GM21717 (cell line): ENCODE results near the gene LRCOL1.
"Not testable (repeated sequence)": the region's sequence is repeated elsewhere in the genome, so short reads cannot be mapped to it uniquely, and the experiment has no call there.

Experiments used
- ATAC-seq: cut with Tn5 transposase; IDR thresholded peaks from one replicate; pipeline ENCODE4 v1.9.1; 2021; ENCODE audit warnings: mild to moderate bottlenecking, moderate library complexity; ENCODE audit not compliant: unreplicated experiment

LRCOL1 gene

DNA sequence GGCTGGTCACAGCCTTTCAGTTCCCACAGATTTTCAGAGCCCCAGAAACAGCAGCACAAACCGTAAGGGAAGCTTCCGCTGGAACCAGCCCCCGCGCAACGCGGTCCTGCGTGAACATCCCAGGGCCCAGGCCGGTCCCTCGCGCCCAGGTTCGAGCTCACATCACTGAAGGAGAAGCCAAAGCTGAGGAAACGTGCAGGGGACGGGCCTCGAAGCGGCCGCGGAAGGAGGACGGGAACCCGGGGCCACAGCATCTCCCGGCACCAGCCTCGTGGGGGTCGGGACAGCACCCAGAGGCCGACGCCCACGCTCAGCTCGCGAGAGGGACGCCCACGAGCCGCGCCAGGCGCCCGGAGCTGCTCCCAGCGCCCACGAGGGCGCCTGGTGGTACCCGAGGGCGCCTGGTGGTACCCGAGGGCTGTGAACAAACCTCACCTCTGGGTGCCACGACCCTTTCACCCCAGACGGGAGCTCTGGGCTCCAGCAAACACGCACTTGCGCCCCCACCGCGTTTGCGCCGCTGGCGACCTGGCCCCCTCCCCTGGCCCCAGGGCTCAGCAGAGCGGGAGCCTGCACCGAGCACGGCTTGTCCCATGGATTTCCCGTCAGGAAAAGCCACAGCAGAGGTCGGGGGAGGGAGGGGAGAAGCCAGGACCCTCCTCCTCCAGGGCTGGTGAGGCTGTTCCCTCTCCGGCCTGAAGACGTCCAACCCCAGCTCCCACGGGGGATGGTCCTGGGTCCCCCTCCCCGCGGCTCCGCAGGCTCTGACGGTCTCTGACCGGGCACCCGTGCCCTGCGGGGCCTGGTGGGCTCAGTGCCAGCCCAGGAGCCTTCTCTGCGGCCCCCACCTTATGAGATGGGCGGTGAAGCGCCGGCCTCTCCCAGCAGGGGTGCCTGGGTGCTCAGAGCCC, 6.9 kb downstream of the LRCOL1 start:
- no peak for ATAC-seq

DNA sequence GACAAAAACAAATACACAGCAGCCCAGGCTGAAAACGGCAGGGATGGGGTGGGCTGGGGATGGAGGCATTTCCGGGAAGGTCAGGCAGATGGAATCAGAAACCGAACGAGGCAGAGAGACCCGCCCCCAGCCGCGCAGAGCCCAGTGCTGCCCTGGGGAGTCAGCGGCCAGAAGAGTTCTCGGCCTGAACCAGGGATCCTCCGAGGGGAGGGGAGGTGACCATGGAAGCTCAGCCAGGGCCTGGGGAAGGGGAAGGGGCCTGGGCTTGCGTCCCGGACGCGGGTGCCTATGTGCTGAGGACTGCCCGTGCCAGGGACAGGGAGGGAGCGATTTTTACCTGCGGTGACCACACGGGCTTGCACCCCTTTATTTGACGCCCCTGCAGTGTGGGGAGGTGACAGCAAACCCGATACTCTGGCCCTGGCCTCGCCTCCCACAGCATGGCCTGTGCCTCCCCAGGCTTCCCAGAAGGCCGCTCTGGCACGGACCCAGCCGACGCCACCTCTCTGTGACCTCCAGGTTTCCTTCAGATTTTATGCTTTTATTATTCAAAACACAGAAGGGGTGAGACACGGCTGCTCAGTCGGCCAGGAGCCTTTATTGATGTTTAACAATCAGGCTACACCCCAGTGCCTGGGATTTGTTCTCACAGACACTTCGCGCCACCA, 7.7 kb downstream of the LRCOL1 start:
- no peak for ATAC-seq

GRCh38 chr12:132601171-132601883, 9.1 kb downstream of the LRCOL1 start:
- no peak for ATAC-seq

DNA sequence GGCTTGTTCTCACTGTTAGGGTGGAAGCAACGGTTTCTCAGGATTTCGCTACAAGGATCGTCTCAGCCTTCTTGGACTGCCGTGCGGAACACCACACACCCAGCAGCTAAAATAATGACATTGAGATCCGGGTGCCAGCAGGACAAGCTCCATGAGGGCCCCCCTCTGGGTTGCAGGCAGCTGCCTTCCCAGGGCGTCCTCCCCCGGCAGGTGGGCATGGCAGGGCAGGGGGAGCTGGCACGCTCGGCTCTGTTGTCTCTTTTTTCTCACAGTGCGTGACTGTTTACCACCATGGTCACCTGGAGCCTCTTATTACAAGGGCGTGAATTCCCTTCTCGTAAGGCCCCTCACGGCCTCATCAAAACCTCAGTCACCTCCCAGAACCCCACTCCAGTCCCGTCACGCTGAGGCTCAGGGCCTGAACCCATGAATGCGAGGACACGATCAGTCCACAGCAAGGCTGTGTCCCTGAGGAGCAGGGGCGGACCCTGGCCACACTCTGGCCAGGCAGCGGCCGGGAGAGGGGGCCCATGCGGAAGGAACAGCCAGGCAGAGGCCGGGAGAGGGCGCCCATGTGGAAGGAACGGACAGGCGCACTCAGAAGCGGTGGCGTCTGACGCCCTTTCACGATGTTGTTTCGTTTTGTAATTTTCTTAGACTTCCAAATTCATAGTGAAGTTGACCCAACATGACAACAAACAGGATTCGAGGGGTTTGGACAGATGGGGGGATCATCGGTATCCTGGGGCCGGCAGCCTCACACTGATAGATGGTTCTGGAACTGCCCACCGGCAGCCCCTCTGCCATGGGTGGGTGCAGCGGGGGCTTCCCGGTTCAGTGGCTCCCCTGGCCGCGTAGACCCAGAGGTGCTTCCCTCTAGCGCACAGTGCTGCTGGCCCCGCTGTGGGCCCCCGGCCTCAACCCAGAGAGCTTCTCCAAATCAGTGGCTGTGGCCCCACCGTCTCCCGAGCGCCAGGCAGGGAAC, 10.0 kb downstream of the LRCOL1 start:
- no peak for ATAC-seq

- not testable (repeated sequence) for ATAC-seq
Observed at GRCh38 chr12:132599502-132599901, 10.9 kb downstream of the LRCOL1 start.

DNA sequence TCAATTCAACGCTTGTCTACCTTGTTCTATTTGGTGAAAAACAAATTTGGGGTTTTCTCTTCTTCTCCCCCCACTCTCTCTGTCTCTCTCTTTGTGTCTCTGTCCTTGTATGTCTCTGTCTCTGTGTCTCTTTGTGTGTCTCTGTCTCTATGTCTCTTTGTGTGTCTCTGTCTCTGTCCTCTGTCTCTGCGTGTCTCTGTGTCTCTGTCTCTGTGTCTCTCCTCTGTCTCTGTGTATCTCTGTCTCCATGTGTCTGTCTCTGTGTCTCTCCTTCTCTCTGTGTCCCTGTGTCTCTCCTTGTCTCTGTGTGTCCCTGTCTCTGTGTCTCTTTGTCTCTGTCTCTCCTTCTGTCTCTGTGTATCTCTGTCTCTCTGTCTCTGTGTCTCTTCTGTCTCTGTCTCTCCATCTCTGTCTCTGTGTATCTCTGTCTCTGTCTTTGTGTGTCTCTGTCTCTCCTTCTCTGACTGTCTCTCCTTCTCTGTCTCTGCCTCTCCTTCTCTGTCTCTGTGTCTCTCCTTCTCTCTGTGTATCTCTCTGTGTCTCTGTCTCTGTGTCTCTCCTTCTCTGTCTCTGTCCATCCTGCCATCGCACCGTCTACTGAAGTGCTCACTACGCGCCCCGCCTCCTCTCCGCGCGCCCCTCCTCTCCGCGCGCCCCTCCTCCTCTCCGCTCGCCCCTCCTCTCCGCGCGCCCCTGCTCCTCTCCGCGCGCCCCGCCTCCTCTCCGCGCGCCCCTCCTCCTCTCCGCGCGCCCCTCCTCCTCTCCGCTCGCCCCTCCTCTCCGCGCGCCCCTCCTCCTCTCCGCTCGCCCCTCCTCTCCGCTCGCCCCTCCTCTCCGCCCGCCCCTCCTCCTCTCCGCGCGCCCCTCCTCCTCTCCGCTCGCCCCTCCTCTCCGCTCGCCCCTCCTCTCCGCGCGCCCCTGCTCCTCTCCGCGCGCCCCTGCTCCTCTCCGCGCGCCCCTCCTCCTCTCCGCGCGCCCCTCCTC, 12.8 kb downstream of the LRCOL1 start:
- ATAC-seq = no peak

DNA sequence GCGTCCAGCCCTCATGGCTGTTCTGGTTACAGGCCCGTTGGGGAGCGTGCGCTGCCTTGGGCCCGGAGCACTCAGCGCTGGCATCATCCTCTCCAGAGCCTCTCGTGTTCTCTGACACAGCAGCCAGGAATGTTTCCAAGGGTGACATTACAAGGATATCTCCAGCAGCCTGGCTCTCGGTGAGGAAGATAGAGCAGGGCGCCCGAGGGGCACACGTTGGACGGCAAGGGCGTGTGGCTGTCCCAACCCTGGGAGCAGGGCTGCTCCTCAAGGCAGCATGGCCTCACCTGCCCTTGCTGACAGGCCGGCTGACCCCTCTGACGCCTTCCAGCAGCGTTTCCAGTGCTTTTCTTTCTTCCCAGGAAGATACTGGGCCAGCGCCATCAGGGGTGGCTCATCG, 14.4 kb downstream of the LRCOL1 start:
- ATAC-seq = no peak

DNA sequence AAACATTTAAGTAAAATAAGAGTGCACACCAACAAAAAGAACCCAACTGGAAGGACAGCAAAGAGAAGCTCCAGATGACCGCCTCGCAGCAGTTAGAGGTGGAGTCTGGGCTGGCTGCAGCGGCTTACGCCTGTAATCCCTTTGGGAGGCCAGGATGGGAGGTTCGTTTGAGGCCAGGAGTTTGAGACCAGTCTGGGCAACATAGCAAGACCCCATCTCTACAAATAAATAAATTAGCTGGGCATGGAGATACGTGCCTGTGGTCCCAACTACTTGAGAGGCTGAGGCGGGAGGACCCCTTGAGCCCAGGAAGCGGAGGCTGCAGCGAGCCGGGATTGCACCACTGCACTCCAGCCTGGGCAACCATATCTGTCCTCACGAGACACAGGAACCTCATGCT, 15.2 kb downstream of the LRCOL1 start:
- no peak for ATAC-seq

DNA sequence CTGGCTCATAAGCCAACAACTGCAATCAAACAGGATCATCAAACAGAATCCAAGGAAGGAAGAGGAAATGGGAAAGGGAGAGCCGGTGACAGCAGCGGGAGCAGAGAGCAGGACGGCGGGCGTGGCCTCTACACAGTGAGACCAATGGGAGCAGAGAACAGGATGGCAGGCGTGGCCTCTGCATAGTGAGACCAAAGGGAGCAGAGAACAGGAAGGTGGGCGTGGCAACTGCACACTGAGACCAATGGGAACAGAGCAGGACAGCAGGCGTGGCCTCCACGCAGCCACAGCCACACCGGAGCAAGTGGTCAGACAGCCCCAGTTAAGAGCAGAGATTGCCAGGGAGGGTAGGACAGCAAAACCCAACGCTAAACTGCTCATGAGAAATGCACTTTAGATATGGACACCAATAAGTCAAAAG, 16.4 kb downstream of the LRCOL1 start:
- no peak for ATAC-seq

DNA sequence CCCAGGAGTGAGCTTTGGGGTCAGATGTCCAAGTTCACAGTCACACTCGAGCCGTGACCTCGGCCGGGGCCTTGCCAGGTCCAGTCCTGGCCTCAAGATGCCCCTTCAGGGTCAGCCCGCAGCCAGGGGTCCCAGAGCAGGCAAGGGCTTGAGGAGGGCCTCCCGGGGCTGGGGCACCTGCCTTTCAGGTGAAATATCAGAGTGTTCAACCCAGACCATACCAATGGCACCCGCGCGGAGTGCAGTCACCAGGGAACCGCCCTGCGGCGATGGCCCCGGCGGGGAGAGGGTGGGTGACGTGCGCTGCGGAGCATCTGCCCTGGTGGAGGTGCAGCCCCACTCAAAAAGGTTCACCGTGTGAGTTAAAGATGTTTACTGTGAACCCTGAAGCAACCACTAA, 16.9 kb downstream of the LRCOL1 start:
- no peak for ATAC-seq

- no peak for ATAC-seq
Observed at GRCh38 chr12:132593071-132593470, 17.3 kb downstream of the LRCOL1 start.

- no peak for ATAC-seq
Observed at GRCh38 chr12:132592282-132592970, 18.0 kb downstream of the LRCOL1 start.

DNA sequence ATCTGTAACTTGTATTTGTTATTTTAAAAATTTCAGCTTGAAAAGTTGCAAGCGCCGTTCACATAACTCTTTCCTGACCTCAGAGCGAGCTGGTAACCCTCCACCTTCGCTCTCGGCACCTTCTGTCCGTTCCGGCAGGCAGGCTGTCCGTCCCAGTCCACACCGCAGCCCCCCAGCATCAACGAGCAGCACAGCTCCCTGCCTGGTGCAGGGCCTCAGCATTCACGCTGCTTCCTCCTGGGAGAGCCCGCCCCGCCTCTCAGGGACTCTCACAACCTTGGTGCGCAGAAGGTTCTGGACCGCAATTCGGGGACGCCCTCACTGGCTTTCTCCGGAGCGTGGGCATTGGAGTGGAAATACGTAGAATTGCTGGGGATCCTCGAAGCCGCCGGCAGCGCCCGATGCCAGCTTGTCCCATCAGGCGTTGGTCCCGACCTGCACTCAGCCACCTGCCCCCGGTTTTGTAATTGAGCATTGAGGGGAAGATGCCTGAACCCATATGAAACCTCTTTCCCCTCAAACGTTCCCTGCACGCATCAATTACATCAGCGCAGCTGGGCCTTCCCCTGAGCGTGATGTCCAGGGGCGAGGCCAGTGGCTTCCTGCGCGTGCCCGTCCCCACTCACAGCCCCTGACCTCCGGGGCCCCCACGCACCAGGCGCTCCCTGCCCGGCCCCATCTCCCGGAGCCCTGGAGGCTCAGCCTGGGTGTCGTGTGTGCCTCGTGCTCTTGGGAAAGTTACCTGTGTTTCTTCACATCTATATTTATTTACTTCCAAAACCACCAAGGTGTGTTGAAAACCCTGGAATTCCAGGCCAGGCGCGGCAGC, 19.1 kb downstream of the LRCOL1 start:
- ATAC-seq = no peak

DNA sequence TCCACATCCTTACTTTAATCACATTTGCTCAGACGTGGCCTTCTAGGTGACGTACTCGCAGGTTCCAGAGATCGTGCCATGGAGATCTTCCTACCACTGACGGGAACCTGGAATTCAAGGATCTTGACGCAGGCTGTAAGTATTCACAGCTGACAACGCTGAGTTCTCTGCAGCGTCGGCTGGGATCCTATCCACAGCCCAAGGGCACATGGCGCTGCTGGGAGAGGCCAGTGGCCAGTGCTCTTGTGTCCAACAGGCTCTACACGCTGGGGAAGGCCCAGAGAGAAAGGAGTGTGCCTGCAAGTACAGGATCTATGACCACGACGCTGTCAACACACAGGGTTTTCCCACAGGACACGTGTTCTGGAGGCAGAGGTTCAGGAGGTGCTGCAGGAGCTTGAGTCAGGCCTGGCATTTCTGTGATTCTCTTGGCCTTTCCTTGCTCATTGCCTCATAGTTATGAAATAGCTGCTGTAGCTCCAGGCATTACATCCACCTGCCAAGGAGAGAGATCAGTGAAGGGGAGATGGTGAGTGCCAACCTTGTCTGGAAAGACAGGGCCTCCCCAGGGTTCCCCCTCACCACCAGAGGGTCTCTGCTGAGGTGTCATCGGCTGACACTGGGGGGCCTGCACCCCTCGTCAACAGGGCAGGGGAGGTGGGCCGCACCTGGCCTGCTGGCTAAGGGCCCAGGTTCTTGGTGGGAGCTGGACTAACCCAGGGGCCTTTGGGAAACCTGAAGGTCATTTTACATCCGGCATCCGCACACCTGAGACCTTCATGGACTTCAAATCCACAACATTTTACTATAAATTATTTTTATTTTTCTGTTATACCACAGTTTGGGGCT, 21.3 kb downstream of the LRCOL1 start:
- ATAC-seq = no peak

DNA sequence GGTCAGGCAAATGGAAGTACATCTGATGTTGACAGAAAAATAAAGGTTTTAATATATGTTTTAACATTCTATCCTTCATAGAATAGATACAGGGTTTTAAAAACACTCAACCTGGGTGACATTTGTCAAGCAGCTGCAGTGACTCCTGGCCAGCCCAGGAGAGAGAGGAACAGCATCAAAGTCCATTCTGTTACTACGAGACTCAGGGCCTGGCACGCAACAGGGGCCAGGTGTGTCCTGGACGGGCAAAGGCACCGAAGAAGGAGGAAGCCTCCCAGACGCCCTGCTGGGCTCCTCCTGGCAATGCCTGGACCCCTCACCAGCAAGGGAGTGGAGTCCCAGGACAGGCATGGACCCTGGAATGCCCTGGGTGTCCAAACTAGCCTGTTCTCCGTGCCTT, 22.1 kb downstream of the LRCOL1 start:
- ATAC-seq = no peak

DNA sequence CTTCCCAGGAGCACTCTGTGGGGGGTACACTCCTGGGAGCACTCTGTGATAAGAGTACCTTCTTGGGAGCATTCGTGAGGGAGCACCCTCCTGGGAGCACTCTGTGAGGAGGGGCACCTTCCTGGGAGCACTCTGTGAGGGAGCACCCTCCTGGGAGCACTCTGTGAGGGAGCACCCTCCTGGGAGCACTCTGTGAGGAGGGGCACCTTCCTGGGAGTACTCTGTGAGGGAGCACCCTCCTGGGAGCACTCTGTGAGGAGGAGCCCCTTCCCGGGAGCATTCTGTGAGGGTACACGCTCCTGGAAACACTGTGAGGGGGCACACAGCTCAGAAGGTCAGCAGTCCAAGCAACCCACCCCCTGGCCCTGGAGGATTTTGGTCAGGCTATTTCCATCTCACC, 22.6 kb downstream of the LRCOL1 start:
- ATAC-seq = no peak

- ATAC-seq = no peak
Observed at GRCh38 chr12:132586929-132587328, 23.5 kb downstream of the LRCOL1 start.
